Hematopoietic multipotent progenitor cell treated with erythropoietin and hydrocortisone succinate and interleukin-3 and kit ligand, for 17 days (in vitro differentiated cells): ENCODE measurements around the gene HBE1.
A peak's percentile ranks its signal among the peaks of the same experiment; 100 is the strongest.
"Not testable (repeated sequence)": the region's sequence is repeated elsewhere in the genome, so short reads cannot be mapped to it uniquely, and the experiment has no call there.

Source experiments
- DNase-seq: peaks from one replicate; pipeline ENCODE4 v3.0.0-alpha.2; 2015; ENCODE audit warnings: low spot score

HBE1 gene

DNA sequence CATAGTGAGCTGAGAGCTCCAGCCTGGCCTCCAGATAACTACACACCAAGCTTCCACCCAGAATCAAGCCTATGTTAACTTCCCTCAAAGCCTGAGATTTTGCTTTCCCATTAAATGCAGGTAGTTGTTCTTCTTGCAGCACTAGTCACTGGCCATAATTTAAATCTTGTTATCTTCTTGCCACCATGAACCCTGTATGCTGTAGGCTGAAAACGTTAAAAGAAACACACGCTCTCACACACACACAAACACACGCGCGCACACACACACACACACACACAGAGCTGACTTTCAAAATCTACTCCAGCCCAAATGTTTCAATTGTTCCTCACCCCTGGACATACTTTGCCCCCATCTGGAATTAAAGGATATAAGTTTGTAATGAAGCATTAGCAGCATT, 16.3 kb downstream of the HBE1 start:
- peak; percentile 61 for DNase-seq

DNA sequence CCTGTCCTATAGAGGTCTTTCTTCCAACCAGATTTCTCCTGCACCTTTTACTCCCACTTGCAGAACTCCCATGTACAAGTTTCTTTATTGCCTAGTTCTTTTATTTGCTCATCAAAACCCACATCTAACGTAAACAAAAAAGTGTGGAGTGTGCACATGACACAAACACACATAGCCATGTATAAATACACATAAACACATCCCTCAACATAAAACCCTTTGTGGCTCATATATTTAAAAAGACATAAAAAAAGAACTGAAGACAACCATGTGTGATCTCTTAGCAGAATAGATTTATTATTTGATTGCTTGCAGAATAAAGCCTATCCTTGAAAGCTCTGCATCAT, 16.9 kb downstream of the HBE1 start:
- no peak for DNase-seq

DNA sequence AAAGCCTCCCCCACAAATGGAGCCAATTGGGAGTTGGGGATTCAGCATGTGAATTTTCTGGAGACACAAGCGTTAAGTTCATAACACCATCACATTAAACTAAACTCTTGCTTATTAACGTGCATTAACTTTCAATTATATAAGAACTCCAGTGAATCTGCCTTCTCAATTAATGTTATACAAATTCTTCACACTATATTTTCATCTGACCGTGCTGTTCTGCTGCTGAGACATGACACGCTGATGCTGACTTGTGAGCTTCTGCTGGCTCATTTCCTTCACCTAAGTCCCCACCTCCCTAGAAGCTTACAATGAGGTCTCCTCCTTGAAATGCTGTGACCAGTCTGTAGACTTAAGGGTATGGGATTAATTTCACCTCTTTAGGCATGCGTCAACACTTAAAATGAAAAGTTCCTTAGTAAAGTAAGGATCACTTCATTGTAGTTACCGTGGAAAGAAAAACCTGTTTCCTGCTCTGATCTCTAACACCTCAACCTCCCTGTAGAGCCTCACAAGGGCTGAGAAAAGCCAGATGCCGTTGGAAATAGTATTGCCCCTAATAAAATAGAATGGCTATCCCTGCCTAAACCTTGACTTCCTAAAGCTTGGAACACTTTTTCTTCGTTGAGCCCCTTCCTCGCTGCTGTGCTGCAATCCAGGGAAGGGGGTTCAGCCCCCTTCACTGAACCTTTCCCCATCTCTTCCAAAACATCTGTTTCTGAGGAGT, 17.4 kb downstream of the HBE1 start:
- DNase-seq: peak; percentile 84

DNA sequence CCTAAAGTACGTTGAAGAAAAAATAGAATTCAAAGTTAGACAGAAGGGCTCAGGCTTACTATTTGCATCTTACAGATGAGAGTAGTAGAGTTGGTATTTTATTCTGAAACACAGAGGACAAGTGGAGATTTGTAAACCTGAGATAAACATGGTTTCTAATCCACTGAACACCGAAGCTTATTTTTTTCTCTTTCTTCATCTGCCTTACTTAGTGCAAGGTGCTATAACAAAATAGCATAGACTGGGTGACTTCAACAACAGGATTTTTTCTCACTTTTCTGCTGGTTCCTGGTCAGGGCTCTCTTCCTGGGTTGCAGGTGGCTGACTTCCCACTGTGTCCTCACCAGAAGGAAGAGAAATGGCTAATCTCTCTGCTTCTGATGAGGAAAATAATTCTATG, 18.0 kb downstream of the HBE1 start:
- peak; percentile 76 for DNase-seq

DNA sequence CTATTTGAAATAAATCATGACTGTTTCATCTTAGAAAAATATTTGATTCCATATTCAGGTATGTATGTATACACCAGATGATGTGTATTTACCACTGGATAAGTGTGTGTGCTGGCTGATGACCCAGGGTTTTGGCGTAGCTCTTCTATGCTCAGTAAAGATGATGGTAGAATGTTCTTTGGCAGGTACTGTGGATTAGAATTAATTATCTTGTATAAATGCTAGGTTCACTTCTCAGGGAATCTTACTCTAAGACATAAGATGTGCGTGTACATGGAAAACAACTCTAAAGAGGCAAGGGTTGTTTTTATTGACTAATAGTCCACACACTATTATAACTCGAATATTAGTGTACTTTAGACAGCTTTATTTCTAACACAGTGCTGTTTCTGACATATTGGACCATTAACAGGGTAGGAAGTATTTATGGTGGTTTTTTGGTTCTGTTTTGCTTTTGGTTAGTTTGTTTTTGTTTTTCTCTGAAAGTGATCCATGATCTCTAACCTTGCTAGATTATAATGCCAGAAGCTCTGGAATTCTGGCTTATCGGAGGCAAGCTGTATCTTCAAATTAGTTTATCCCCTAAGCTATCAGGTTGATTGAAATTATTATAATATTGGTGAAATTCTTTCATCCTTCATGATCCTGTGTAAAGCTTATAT, 19.1 kb downstream of the HBE1 start:
- DNase-seq: peak; percentile 75

DNA sequence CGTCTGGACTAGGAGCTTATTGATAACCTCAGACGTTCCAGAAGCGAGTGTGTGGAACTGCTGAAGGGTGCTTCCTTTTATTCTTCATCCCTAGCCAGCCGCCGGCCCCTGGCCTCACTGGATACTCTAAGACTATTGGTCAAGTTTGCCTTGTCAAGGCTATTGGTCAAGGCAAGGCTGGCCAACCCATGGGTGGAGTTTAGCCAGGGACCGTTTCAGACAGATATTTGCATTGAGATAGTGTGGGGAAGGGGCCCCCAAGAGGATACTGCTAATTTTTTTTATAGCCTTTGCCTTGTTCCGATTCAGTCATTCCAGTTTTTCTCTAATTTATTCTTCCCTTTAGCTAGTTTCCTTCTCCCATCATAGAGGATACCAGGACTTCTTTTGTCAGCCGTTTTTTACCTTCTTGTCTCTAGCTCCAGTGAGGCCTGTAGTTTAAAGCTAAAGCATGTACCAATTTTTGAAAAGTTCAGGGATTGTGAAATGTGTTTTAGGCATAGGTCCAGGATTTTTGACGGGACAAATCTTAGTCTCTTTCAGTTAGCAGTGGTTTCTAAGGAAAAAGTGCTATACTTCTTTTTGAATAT, 19.8 kb downstream of the HBE1 start, which contains the start of gene HBG1:
Gene HBG1 (minus strand): TSS at position 51 of the 590 bp plus-strand sequence. CDS start 53 bp downstream, outside the sequence.
- DNase-seq: not testable (repeated sequence)

DNA sequence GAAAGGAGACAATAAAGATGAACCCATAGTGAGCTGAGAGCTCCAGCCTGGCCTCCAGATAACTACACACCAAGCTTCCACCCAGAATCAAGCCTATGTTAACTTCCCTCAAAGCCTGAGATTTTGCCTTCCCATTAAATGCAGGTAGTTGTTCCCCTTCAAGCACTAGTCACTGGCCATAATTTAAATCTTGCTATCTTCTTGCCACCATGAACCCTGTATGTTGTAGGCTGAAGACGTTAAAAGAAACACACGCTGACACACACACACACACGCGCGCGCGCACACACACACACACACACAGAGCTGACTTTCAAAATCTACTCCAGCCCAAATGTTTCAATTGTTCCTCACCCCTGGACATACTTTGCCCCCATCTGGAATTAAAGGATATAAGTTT, 21.2 kb downstream of the HBE1 start:
- peak; percentile 64 for DNase-seq

DNA sequence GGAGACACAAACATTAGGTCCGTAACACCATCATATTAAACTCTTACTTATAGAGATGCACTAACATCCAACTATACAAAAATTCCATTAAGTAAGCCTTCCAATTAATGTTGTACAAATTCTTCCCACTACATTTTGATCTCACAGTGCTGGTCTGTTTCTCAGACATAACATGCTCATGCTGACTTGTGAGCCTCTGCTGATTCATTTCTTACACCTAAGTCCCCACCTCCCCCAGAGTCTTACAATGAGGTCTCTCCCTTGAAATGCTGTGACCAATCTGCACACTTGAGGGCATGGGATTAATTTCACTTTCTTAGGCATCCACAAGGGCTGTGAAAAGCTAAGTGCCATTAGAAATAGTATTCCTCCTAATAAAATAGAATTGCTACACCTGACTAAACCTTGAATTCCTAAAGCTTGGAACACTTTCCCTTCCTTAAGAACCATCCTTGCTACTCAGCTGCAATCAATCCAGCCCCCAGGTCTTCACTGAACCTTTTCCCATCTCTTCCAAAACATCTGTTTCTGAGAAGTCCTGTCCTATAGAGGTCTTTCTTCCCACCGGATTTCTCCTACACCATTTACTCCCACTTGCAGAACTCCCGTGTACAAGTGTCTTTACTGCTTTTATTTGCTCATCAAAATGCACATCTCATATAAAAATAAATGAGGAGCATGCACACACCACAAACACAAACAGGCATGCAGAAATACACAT, 22.1 kb downstream of the HBE1 start:
- peak; percentile 84 for DNase-seq

DNA sequence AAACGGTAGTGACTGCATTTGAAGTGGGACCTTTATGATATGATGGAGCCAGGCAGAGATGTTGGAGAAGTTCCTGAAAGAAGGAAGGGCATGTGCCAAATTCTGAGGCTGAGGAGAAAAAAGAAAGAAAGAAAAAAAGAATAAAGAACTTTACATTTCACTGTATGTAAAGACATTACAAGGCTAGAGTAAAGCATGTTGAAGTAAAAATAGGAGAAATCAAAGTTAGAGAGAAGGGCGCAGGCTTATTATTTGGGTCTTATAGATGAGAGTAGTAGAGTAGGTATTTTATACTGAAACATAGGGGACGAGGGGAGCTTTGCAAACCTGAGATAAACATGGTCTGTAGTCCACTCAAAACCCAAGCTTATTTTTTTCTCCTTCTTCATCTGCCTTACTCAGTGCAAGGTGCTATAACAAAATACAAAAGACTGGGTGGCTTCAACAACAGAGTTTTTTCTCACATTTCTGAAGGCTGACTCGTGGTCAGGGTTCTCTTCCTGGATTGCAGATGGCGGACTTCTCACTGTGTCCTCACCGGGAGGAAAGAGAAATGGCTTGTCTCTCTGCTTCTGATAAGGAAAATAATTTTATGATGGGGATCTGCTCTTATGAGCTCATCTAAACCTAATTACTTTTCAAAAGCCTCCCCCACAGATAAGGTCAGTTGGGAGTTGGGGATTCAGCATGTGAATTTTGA, 22.8 kb downstream of the HBE1 start:
- DNase-seq: no peak

DNA sequence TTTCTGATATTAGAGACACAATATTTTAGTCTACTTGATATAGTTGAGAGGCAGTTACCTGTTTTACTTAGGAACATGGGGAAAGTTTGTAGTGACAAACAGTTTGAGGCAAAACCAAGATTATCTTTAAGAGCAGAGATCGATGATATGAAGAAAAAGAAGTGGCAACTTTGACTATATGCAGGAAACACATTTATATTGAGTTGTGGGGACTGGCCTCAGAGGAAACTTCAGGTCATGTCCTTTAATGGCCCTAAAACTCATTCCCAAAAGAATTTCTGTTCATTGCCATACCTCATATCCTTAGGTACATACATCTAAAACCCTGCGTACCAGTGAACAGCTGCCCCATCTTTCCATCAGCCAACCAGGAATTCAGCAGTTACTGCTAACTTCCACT, 24.6 kb downstream of the HBE1 start:
- no peak for DNase-seq

DNA sequence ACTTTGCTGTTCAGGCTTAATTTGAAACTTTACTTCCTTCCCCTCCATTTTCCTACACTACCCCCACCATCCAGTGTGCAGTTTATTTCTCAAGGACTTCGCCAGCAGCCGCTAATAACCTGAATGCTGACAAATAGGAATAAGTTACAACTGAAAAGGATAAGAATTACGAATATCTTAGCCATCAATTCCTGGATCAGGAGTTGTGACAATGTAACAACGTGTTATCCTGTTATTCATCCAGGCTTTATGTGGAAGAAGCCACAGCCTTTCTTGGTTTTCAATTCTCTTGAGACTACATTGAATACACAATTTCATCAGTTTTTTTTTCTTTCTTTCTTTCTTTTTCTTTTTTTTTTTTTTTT, 25.9 kb downstream of the HBE1 start:
- DNase-seq: peak; percentile 78

DNA sequence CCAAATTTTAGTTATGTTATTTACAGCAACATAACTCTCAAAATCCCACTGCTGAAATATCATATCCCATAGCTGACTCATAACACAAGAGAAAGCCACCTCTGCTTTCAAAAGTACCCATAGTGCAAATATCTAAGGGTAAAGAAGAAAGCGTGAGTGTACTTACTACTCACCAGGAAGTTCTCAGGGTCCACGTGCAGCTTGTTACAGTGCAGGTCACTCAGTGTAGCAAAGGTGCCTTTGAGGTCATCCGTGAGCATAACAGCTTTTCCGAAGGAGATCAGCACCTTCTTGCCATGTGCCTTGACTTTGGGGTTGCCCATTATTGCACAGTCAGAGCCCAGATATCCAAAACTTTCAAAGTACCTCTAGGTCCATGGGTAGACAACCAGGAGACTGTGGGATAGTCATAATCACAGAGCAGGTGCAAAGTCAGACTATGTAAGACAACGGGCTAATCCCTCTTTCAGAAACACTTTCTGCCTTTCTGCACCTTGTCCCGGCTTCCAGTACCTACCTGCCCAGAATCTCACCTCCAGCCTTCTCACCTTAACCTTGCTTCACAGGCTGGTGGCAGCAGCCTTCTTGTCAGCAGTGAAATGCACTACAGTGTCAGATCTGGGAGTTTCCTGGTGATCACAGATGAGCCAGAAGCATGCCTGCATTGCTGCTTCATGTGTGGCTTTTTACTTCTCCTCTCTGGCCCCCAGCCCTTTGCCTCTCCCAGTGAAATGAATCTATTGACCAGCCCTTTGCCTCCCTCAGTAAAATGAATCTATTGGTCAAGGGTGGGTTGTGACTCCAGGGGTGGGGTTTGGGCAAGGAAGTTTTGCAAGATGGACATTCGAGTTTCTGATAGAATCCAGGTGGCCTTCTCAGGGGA, 26.6 kb downstream of the HBE1 start:
- DNase-seq: peak; percentile 86

DNA sequence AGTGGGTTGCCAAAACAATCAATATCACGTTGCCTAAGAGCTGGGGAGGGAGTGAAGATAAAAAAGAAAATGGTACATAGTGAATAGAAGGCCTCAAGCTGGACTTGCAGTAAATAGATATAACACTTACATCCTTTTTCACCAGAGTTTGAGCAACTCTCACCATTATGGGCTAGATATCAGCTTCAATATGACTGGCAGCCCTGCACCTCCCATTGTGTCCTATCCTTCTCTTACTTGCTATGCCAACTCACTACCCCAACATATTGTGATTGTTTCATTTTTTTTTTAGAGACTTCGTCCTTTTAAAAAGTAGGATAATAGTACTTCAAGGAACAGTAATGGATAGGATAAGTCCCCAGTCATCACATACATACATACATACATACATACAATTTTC, 27.5 kb downstream of the HBE1 start:
- no peak for DNase-seq

DNA sequence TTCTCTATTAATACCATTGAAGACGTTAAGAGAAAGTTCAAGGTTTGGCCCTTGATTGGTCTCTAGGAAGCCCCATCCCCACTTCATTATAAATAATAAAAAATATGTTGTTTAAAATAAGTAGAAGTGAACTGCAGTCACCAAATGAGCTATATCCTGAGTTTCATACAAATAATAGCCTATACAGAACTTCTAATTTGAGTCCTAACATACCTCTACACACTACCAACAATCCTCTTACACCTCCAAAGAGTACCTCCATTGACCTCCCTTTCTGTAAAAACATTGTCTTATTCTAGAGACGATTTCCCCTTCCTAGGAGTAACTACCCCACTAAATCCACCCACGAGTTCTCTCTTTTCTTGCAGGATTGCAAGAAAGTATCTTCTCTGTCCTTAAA, 28.3 kb downstream of the HBE1 start:
- DNase-seq: peak; percentile 72

DNA sequence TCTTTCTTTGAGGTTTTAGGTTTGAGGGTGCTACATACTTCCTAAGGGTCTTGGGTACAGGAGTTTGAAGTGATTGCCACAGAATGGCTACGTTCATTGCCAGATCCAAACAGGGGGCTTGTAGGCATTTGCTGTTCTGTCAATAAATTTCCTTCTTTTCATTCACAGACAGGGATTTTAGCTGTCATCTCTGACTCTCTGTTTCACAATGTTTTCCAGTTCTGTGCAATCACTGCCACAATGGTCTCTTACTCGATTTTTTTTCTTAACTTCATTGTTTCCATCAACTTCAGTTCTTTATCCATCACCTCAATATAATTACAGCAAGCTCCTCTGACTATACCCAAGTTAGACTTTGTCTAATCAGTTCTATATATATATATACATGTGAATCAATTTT, 29.3 kb downstream of the HBE1 start:
- no peak for DNase-seq

DNA sequence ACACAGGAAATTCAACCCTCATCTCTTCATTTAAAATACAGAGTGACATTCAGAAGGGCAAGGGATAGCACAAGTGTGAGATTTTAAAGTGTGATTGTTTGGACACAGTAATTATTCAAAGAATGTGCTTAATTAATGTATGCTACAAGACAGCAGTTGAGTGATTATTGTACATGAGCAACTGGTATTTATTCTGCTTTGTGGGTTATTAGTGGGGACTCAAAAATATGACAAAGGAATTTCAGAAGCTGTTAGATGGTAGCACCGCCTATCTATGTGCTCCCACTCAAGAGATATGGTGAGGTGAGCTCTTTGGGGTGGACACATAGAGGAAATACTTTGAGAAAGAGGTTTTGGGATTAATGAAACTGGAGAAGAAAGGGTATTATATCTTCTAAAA, 29.7 kb downstream of the HBE1 start:
- peak; percentile 78 for DNase-seq

DNA sequence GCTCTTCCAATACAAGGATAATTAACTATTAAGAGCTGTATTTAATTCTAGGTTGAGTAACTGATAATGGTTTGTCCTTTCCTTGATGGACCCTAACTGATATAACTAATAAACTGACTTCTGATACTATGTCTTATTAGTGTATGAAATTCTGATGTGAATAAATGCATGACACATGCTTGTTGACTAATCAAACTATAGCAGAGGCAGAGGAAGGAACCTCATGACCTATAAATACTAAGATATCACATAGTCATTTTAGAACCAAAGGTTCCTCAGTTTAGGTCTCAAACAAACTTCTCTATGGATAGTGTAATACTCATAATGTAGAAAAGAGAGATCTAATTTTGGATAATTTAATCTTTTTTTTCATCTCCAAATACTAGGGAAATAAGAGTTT, 30.7 kb downstream of the HBE1 start:
- DNase-seq: peak; percentile 76

DNA sequence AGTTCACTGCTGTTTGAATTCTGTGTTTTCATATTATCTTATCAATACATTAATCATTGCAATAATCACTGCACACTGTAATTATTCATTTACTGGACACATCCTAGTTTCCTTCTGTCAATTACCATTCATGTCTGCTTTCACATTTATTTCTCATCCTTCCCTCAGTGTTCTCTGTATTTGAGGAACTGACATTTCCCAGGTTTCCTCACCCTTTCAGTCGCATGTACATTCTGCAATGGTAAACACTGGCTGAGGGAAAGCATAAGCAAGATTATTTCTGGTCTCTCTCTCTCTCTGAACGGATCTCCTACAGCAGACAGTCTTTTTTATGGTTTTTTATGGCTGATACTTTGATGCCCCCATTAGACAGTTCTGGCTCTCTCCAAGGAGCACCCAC, 31.3 kb downstream of the HBE1 start:
- no peak for DNase-seq

DNA sequence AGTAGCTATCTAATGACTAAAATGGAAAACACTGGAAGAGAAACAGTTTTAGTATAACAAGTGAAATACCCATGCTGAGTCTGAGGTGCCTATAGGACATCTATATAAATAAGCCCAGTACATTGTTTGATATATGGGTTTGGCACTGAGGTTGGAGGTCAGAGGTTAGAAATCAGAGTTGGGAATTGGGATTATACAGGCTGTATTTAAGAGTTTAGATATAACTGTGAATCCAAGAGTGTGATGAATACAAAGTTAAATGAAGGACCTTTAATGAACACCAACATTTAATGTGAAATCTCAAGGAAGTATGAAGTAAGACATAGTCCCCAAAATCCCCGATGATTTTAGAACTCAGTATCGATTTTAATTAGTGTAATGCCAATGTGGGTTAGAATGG, 32.3 kb downstream of the HBE1 start:
- peak; percentile 51 for DNase-seq

DNA sequence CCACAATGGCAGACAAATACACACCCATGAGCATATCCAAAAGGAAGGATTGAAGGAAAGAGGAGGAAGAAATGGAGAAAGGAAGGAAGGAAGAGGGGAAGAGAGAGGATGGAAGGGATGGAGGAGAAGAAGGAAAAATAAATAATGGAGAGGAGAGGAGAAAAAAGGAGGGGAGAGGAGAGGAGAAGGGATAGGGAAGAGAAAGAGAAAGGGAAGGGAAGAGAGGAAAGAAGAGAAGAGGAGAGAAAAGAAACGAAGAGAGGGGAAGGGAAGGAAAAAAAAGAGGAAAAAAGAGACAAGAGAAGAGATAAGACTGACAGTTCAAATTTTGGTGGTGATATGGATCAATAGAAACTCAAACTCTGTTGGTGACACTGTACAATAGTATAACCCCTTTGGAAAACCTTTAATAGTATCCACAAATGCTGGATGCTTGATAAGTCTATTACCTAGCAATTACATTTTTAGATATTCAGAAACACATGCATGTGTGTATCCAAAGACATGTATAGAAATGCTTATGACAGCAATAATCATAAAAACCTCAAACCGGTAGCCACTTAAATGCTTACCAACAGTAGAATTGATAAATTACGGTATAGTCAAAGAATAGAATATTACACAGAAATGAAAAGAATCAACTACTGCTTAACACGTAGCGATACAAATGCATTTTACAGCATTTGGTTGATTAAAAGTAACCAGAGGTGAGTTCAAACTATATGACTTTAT, 34.2 kb downstream of the HBE1 start:
- peak; percentile 54 for DNase-seq
